Trophoblast cell (in vitro differentiated cells and primary cell): Measurements from ENCODE around the gene EEF2K.

Experiments
- DNase-seq, 2 donors: peaks; one replicate each; pipeline ENCODE4 v3.0.0-alpha.2; 2016
- H2AFZ ChIP-seq: 2 replicates; pipeline ENCODE4 v1.6.1; 2013; ENCODE audit warnings: low read length, moderate library complexity, mild to moderate bottlenecking; ENCODE audit not compliant: insufficient read depth, poor library complexity
- H2AK5ac ChIP-seq: 2 replicates; pipeline ENCODE4 v1.6.1; 2013; ENCODE audit warnings: mild to moderate bottlenecking, low read length
- H2BK120ac ChIP-seq: 2 replicates; pipeline ENCODE4 v1.6.1; 2013; ENCODE audit warnings: low read length, mild to moderate bottlenecking, moderate library complexity; ENCODE audit not compliant: insufficient read depth, poor library complexity
- H2BK12ac ChIP-seq: 2 replicates; pipeline ENCODE4 v1.6.1; 2013; ENCODE audit warnings: mild to moderate bottlenecking, low read length, moderate library complexity
- H2BK5ac ChIP-seq: 2 replicates; pipeline ENCODE4 v1.6.1; 2013; ENCODE audit warnings: low read length, low read depth, moderate library complexity, mild to moderate bottlenecking; ENCODE audit not compliant: poor library complexity
- H3K14ac ChIP-seq: 2 replicates; pipeline ENCODE4 v1.6.1; 2013; ENCODE audit warnings: mild to moderate bottlenecking, low read length
- H3K18ac ChIP-seq: 2 replicates; pipeline ENCODE4 v1.6.1; 2013; ENCODE audit warnings: mild to moderate bottlenecking, low read length
- H3K23ac ChIP-seq: 2 replicates; pipeline ENCODE4 v1.6.1; 2013; ENCODE audit warnings: low read length
- H3K27ac ChIP-seq: 2 replicates; pipeline ENCODE4 v1.5.1; 2013; ENCODE audit warnings: low read depth, mild to moderate bottlenecking, inconsistent platforms, low read length, moderate library complexity
- H3K27me3 ChIP-seq: 2 replicates; pipeline ENCODE4 v1.6.1; 2013; ENCODE audit warnings: inconsistent platforms, mild to moderate bottlenecking, low read length, moderate library complexity; ENCODE audit not compliant: insufficient read depth
- H3K36me3 ChIP-seq, 2 experiments: 1 replicate in 1 of 2; 2 replicates in 1 of 2; pipeline ENCODE4 v1.6.1; 2013; ENCODE audit warnings: low read length in 2 of 2, mild to moderate bottlenecking in 2 of 2, moderate library complexity in 1 of 2; ENCODE audit not compliant: insufficient read depth in 2 of 2, control insufficient read depth in 1 of 2
- H3K4ac ChIP-seq: 2 replicates; pipeline ENCODE4 v1.6.1; 2013; ENCODE audit warnings: low read depth, mild to moderate bottlenecking, low read length, moderate library complexity
- H3K4me1 ChIP-seq, 2 experiments: 1 replicate in 1 of 2; 2 replicates in 1 of 2; pipeline ENCODE4 v1.6.1; 2013; ENCODE audit warnings: low read length in 2 of 2, mild to moderate bottlenecking in 2 of 2, moderate library complexity in 1 of 2; ENCODE audit not compliant: insufficient read depth in 2 of 2, control insufficient read depth in 1 of 2
- H3K4me2 ChIP-seq: 2 replicates; pipeline ENCODE4 v1.6.1; 2013; ENCODE audit warnings: inconsistent platforms, mild to moderate bottlenecking, low read length, moderate library complexity
- H3K4me3 ChIP-seq: 2 replicates; pipeline ENCODE4 v1.5.1; 2013; ENCODE audit warnings: mild to moderate bottlenecking, low read depth, low read length, inconsistent platforms
- H3K79me1 ChIP-seq: one replicate; pipeline ENCODE4 v1.6.1; 2013; ENCODE audit warnings: low read length
- H3K79me2 ChIP-seq: 2 replicates; pipeline ENCODE4 v1.6.1; 2013; ENCODE audit warnings: low read length, mild to moderate bottlenecking; ENCODE audit not compliant: control insufficient read depth, insufficient read depth, poor library complexity
- H3K9ac ChIP-seq: 2 replicates; pipeline ENCODE4 v1.6.1; 2013; ENCODE audit warnings: mild to moderate bottlenecking, low read length
- H3K9me3 ChIP-seq: 2 replicates; pipeline ENCODE4 v1.6.1; 2013; ENCODE audit warnings: low read depth, mild to moderate bottlenecking, control low read depth, inconsistent platforms, low read length; ENCODE audit not compliant: insufficient read depth
- H4K12ac ChIP-seq: 2 replicates; pipeline ENCODE4 v1.6.1; 2013; ENCODE audit warnings: low read depth, mild to moderate bottlenecking, low read length, moderate library complexity
- H4K8ac ChIP-seq: 2 replicates; pipeline ENCODE4 v1.6.1; 2013; ENCODE audit warnings: low read depth, mild to moderate bottlenecking, low read length, moderate library complexity
- H4K91ac ChIP-seq: one replicate; pipeline ENCODE4 v1.6.1; 2013; ENCODE audit warnings: low read depth, mild to moderate bottlenecking, low read length, moderate library complexity
- WGBS: extraction: QIAGEN DNeasy Blood & Tissue Kit; methylation state at CpG from one replicate; pipeline ENCODE4 v1.1.7; 2013; ENCODE audit warnings: missing lambda C conversion rate; ENCODE audit not compliant: insufficient read length, insufficient coverage; ENCODE audit errors: extremely low coverage; 5-methylcytosine and 5-hydroxymethylcytosine counted together

EEF2K gene

GRCh38 chr16:22307838-22308237 is 101.8 kb downstream of the EEF2K start:
- WGBS, result no CpG with 5 or more reads among the region's 10 CpGs
- H2AK5ac ChIP-seq, result no peak overlapping the region
- H3K23ac ChIP-seq, result no peak overlapping the region
- H3K79me1 ChIP-seq, result no peaks in the 10 kb centered on the region
- H4K91ac ChIP-seq, result no peak overlapping the region
- no peak overlapping the region for H3K9ac ChIP-seq
- peaks cover 50 to 52% of the 10 kb centered on the region in 2 experiments for H3K36me3 ChIP-seq
- no peak overlapping the region for H2BK120ac ChIP-seq
- H3K18ac ChIP-seq, result no peak overlapping the region
- H3K27me3 ChIP-seq, result no peaks in the 10 kb centered on the region
- no peaks in the 10 kb centered on the region for H3K79me2 ChIP-seq
- no peak overlapping the region for H2AFZ ChIP-seq
- H3K14ac ChIP-seq, result no peak overlapping the region
- H2BK5ac ChIP-seq, result no peak overlapping the region
- no peak overlapping the region for H3K27ac ChIP-seq
- DNase-seq, result no peak
- H3K4ac ChIP-seq, result no peak overlapping the region
- H4K8ac ChIP-seq, result no peak overlapping the region
- no peak overlapping the region for H4K12ac ChIP-seq
- no peaks in the 10 kb centered on the region for H3K4me1 ChIP-seq
- H2BK12ac ChIP-seq, result no peak overlapping the region
- H3K4me3 ChIP-seq, result no peak overlapping the region
- H3K9me3 ChIP-seq, result peaks cover 4% of the 10 kb centered on the region
- no peak overlapping the region for H3K4me2 ChIP-seq

DNA sequence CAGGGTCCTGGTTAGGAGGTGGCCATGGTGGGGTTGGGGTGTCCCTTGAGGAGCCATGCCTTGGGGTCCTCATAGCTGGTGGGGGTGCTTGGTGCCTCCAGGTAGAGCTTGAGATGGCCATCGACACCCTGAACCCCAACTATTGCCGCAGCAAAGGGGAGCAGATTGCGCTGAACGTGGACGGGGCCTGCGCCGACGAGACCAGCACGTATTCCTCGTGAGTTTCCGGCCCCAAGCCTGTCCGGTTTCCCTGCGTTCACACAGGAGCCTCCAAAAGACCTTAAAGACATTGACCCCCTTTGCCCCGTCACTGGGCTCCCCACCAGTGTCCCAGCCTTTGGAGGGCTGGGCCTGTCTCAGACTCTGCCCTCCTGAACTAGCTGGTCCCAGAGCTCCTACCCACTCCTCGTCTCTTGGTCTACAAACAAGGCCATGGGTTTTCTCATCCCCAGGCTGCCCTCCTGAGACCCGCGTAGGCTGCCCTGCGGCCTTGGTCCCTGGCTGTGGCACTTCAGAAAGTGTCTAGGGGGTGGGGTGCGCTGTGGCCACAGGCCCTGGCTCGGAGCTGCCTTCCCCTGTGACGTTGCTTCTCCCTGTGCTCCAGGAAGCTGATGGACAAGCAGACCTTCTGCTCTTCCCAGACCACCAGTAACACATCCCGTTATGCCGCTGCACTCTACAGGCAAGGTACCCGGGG is 102.9 kb downstream of the EEF2K start:
- Histone ChIP-seq H3K4me3 (no peak overlapping the region), H4K91ac (no peak overlapping the region), H4K12ac (no peak overlapping the region), H3K4ac (no peak overlapping the region), H2AK5ac (no peak overlapping the region), H3K9me3 (peaks cover 4% of the 10 kb centered on the region), H3K36me3 (peaks cover 56% of the 10 kb centered on the region in 2 experiments), H3K4me2 (no peak overlapping the region), H2BK120ac (no peak overlapping the region), H3K27me3 (no peaks in the 10 kb centered on the region), H2BK5ac (no peak overlapping the region), H3K9ac (no peak overlapping the region), H3K14ac (no peak overlapping the region), H2BK12ac (no peak overlapping the region), H3K23ac (no peak overlapping the region), H3K79me1 (no peaks in the 10 kb centered on the region), H3K18ac (no peak overlapping the region), H3K79me2 (no peaks in the 10 kb centered on the region), H3K4me1 (no peaks in the 10 kb centered on the region), H4K8ac (no peak overlapping the region), H3K27ac (no peak overlapping the region), H2AFZ (no peak overlapping the region)
- WGBS, result no CpG with 5 or more reads among the region's 24 CpGs
- no peak for DNase-seq

- Histone ChIP-seq H3K9me3 (peaks cover 4% of the 10 kb centered on the region), H3K79me1 (no peaks in the 10 kb centered on the region), H3K4me2 (no peak overlapping the region), H3K4ac (no peak overlapping the region), H4K91ac (no peak overlapping the region), H3K14ac (no peak overlapping the region), H2AK5ac (no peak overlapping the region), H2BK12ac (no peak overlapping the region), H3K27me3 (no peaks in the 10 kb centered on the region), H2AFZ (no peak overlapping the region), H3K23ac (no peak overlapping the region), H3K4me1 (no peaks in the 10 kb centered on the region), H2BK5ac (no peak overlapping the region), H2BK120ac (no peak overlapping the region), H3K18ac (no peak overlapping the region), H4K8ac (no peak overlapping the region), H3K27ac (no peak overlapping the region), H3K9ac (no peak overlapping the region), H3K4me3 (no peak overlapping the region), H3K79me2 (no peaks in the 10 kb centered on the region), H4K12ac (no peak overlapping the region), H3K36me3 (peaks cover 57 to 68% of the 10 kb centered on the region in 2 experiments)
- no peak for DNase-seq
- no CpG with 5 or more reads among the region's 4 CpGs for WGBS
Measured at GRCh38 chr16:22311520-22311919, 105.4 kb downstream of the EEF2K start.

DNA sequence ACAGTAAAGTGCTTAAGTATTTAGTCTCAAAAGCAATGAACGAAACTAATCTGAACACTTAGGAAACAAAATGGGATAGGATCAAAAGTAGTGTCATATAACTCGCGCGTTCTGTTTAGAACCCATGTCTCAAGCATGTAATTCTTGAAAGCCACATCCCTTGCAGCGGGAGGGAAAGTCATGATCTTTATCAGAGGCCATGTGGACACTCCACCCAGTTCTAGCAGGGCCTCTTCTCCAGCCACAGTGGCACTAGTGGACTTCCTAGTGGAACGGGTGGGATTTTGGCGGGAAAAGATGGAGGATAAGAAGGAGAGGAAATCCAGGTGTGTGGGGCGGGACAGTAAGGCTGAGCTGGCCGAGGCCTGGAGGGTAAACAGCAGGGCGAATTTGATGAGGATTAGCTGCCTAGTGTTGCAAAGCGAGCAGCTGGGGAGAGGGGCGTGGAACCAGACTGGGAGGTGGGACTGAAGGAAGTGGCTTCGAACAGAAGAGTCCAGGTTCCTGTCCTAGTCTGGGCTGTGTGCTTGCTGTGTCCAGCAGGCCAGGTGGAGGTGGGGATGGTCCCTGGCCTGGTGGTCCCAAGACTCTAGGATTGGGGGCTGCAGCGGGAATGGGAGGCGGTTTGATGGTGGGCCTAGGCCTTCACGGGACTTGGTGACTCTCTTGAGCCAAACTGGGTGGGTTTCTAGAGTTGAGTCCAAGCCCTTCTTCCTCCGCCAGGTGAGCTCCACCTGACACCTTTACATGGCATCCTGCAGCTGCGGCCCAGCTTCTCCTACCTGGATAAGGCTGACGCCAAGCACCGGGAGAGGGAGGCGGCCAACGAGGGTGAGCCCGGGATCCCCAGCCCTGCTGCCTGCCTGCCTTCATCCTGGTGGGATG is 107.1 kb downstream of the EEF2K start:
- H2AK5ac ChIP-seq, result no peak overlapping the region
- no peak overlapping the region for H3K4ac ChIP-seq
- no peak overlapping the region for H3K23ac ChIP-seq
- no peaks in the 10 kb centered on the region for H3K27me3 ChIP-seq
- no peak overlapping the region for H4K8ac ChIP-seq
- H3K79me2 ChIP-seq, result no peaks in the 10 kb centered on the region
- H3K4me3 ChIP-seq, result no peak overlapping the region
- H3K36me3 ChIP-seq, result peaks cover 56 to 65% of the 10 kb centered on the region in 2 experiments
- no peak overlapping the region for H2BK5ac ChIP-seq
- H3K4me1 ChIP-seq, result no peaks in the 10 kb centered on the region
- H3K79me1 ChIP-seq, result no peaks in the 10 kb centered on the region
- no peak overlapping the region for H2AFZ ChIP-seq
- H3K9ac ChIP-seq, result no peak overlapping the region
- H3K9me3 ChIP-seq, result no peaks in the 10 kb centered on the region
- no peak overlapping the region for H2BK12ac ChIP-seq
- 100% methylated on average over 1 of the region's 23 CpGs for WGBS
- H4K91ac ChIP-seq, result no peak overlapping the region
- H3K4me2 ChIP-seq, result no peak overlapping the region
- no peak overlapping the region for H4K12ac ChIP-seq
- no peak overlapping the region for H3K18ac ChIP-seq
- H3K14ac ChIP-seq, result no peak overlapping the region
- no peak for DNase-seq
- H3K27ac ChIP-seq, result no peak overlapping the region
- no peak overlapping the region for H2BK120ac ChIP-seq
